ENCODE results near the gene MTTP. TPM values are rescaled to one million over a fixed set of nuclear protein-coding genes. Genes with fewer than 3 reads are reported as not detected.

The MTTP gene
- total RNA-seq, 3 donors from 2014 or later (not counting 1 experiment from before 2014, with no cell fraction given) = not detected

DNA sequence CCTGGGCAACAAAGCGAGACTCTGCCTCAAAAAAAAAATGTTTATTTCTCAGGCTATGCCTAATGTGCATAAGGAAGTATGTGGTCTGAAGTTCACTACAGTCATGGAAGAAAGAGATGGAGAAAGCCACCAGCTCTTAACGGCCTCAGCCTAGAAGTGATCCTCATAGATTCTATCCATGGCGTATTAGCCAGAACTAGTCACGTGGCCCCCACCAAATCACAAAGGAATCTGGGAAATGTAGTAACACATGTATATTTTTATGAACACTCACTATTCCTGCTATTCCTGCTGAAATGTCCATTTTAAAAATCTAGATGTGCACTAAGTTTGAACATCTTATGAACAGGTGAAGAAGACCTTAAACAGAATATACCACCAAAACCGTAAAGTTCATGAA lies 33.8 kb downstream of the MTTP start:
- Histone ChIP-seq H3K27ac (ENCODE audit: low read length) (no peak overlapping the region), H3K36me3 (ENCODE audit: control insufficient read depth, insufficient read depth, low read length) (no peaks in the 10 kb centered on the region), H3K4me3 (ENCODE audit: low read length) (no peak overlapping the region), H3K27me3 (ENCODE audit: control insufficient read depth, insufficient read depth, low read length) (peaks cover 2% of the 10 kb centered on the region), H3K4me1 (ENCODE audit: control insufficient read depth, insufficient read depth, low read length) (no peaks in the 10 kb centered on the region), H3K9me3 (ENCODE audit: control insufficient read depth, insufficient read depth, low read length) (no peaks in the 10 kb centered on the region)
- DNase-seq = no peak
- TF ChIP-seq, protein P1, sequence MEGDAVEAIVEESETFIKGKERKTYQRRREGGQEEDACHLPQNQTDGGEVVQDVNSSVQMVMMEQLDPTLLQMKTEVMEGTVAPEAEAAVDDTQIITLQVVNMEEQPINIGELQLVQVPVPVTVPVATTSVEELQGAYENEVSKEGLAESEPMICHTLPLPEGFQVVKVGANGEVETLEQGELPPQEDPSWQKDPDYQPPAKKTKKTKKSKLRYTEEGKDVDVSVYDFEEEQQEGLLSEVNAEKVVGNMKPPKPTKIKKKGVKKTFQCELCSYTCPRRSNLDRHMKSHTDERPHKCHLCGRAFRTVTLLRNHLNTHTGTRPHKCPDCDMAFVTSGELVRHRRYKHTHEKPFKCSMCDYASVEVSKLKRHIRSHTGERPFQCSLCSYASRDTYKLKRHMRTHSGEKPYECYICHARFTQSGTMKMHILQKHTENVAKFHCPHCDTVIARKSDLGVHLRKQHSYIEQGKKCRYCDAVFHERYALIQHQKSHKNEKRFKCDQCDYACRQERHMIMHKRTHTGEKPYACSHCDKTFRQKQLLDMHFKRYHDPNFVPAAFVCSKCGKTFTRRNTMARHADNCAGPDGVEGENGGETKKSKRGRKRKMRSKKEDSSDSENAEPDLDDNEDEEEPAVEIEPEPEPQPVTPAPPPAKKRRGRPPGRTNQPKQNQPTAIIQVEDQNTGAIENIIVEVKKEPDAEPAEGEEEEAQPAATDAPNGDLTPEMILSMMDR (IDR thresholded peaks at IDR 0.05) = no peak
- intact Hi-C loops (cut with micrococcal nuclease) = no loop called here
- Mint-ChIP-seq H3K36me3 (no peaks in the 10 kb centered on the region), H3K9me3 (no peaks in the 10 kb centered on the region), H3K4me1 (no peaks in the 10 kb centered on the region), H3K27me3 (ENCODE audit: low read depth in 2 of 2) (peaks cover 12 to 38% of the 10 kb centered on the region in 2 donors), H3K27ac (no peak overlapping the region), H3K4me3 (no peak overlapping the region)
- ATAC-seq = no peak
- WGBS (ENCODE audit: insufficient coverage) = 86% methylated on average over 3 of the region's 5 CpGs

DNA sequence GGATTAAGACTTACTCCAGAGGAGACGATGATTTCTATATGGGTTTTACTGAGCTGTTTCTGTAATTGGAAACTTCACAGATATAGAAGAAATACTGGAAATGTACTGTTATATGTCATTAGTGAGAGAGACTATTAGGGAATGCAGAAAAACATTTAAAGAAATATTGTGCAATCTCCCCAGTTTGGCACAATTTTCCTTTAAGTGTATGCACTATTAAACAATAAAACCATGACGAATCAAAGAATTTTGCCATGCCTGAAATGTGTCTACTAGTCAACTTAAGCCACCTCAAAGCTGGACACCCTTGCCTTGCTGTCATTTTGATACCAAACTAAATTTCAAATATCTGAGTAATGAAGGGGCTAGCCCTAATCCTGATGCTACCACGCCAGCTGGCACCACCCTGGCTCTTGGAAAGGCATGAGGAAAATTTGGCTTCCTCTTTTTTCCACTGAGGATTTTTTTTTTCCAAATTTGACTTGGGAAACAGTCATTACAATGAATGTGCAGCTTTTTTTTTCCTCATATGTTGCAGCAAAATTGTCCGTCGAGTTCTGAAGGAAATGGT lies 36.1 kb downstream of the MTTP start:
- no peaks in the 10 kb centered on the region for H3K27me3 ChIP-seq (ENCODE audit: control insufficient read depth, insufficient read depth, low read length)
- H3K9me3 ChIP-seq (ENCODE audit: control insufficient read depth, insufficient read depth, low read length) = no peaks in the 10 kb centered on the region
- no peaks in the 10 kb centered on the region for H3K36me3 ChIP-seq (ENCODE audit: control insufficient read depth, insufficient read depth, low read length)
- H3K4me1 ChIP-seq (ENCODE audit: control insufficient read depth, insufficient read depth, low read length) = no peaks in the 10 kb centered on the region
- Mint-ChIP-seq H3K9me3 (no peaks in the 10 kb centered on the region), H3K36me3 (no peaks in the 10 kb centered on the region), H3K27me3 (ENCODE audit: low read depth in 2 of 2) (peaks cover 6 to 27% of the 10 kb centered on the region in 2 donors), H3K4me1 (no peaks in the 10 kb centered on the region), H3K27ac (no peak overlapping the region), H3K4me3 (no peak overlapping the region)
- DNase-seq (no peak), ATAC-seq (no peak)
- H3K4me3 ChIP-seq (ENCODE audit: low read length) = no peak overlapping the region
- intact Hi-C loops (cut with micrococcal nuclease) = no loop called here
- TF ChIP-seq, protein P1 (IDR thresholded peaks at IDR 0.05) = no peak
- WGBS (ENCODE audit: insufficient coverage) = 91% methylated on average over 5 of the region's 5 CpGs
- no peak overlapping the region for H3K27ac ChIP-seq (ENCODE audit: low read length)

DNA sequence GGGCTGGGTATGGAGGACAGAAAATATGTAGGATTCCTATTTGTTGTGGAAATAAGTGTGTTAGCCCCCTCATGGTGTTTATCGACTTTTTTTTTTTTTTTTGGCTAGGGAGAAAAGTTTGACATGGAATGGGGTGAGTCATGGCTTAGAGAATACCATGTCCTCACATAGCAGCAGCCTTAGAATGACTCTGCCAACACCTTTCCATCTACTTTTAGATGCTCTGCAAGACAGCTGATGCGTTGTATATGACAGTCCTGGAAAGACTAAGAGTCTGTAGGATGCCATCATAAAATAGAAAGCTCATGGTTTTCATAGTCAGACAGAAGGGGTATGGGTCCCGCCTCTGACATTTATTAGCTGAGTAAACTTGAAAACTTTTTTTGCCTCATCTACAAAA lies 37.7 kb downstream of the MTTP start:
- no peak for ATAC-seq
- Mint-ChIP-seq H3K27ac (no peak overlapping the region), H3K27me3 (ENCODE audit: low read depth in 2 of 2) (peaks cover 6 to 25% of the 10 kb centered on the region in 2 donors), H3K9me3 (no peaks in the 10 kb centered on the region), H3K4me1 (no peaks in the 10 kb centered on the region), H3K4me3 (no peak overlapping the region), H3K36me3 (no peaks in the 10 kb centered on the region)
- Histone ChIP-seq H3K27ac (ENCODE audit: low read length) (no peak overlapping the region), H3K27me3 (ENCODE audit: control insufficient read depth, insufficient read depth, low read length) (no peaks in the 10 kb centered on the region), H3K4me1 (ENCODE audit: control insufficient read depth, insufficient read depth, low read length) (no peaks in the 10 kb centered on the region), H3K36me3 (ENCODE audit: control insufficient read depth, insufficient read depth, low read length) (no peaks in the 10 kb centered on the region), H3K4me3 (ENCODE audit: low read length) (no peak overlapping the region), H3K9me3 (ENCODE audit: control insufficient read depth, insufficient read depth, low read length) (no peaks in the 10 kb centered on the region)
- intact Hi-C loops (cut with micrococcal nuclease) = no loop called here
- TF ChIP-seq, protein P1 (IDR thresholded peaks at IDR 0.05) = no peak
- no peak for DNase-seq
- WGBS (ENCODE audit: insufficient coverage) = 73% methylated on average over 2 of the region's 3 CpGs

DNA sequence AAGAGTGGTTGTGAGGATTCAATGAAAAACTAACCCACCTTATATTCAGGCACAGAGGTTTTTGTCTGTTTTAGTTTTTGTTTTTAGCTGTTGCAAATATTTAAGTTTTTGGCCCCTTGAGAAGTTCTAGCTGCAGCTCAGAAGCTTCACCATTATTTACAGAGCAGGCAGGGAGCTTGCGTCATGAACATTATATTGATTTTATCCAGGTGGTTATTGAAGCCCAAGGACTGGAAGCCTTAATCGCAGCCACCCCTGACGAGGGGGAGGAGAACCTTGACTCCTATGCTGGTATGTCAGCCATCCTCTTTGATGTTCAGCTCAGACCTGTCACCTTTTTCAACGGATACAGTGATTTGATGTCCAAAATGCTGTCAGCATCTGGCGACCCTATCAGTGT lies 38.1 kb downstream of the MTTP start:
- Mint-ChIP-seq H3K9me3 (no peaks in the 10 kb centered on the region), H3K27ac (no peak overlapping the region), H3K4me1 (no peaks in the 10 kb centered on the region), H3K4me3 (no peak overlapping the region), H3K27me3 (ENCODE audit: low read depth in 2 of 2) (peaks cover 6 to 29% of the 10 kb centered on the region in 2 donors), H3K36me3 (no peaks in the 10 kb centered on the region)
- TF ChIP-seq, protein P1 (IDR thresholded peaks at IDR 0.05) = no peak
- Histone ChIP-seq H3K9me3 (ENCODE audit: control insufficient read depth, insufficient read depth, low read length) (no peaks in the 10 kb centered on the region), H3K36me3 (ENCODE audit: control insufficient read depth, insufficient read depth, low read length) (no peaks in the 10 kb centered on the region), H3K4me1 (ENCODE audit: control insufficient read depth, insufficient read depth, low read length) (no peaks in the 10 kb centered on the region), H3K27ac (ENCODE audit: low read length) (no peak overlapping the region), H3K27me3 (ENCODE audit: control insufficient read depth, insufficient read depth, low read length) (no peaks in the 10 kb centered on the region), H3K4me3 (ENCODE audit: low read length) (no peak overlapping the region)
- WGBS (ENCODE audit: insufficient coverage) = 75% methylated on average over 5 of the region's 5 CpGs
- intact Hi-C loops (cut with micrococcal nuclease) = no loop called here
- ATAC-seq = no peak
- no peak for DNase-seq

Measured in natural killer cell (primary cell).